A673 (cell line): ENCODE measurements around the gene CDHR2.

Experiments used
- CTCF ChIP-seq: fragments of 300-800, 200-600 bp; sonication (generic); conservative IDR thresholded peaks from 2 replicates; pipeline ENCODE4 v1.5.1; 2017; ENCODE audit warnings: low read depth, mild to moderate bottlenecking, antibody characterized with exemption, low read length, moderate library complexity, mixed read lengths
- EZH2 ChIP-seq: fragments of 200-600 bp; sonication (generic); IDR thresholded peaks from 2 replicates; pipeline ENCODE4 v1.6.1; 2017; ENCODE audit warnings: borderline replicate concordance, low read depth, mild to moderate bottlenecking, mixed read lengths, antibody characterized with exemption, low read length; ENCODE audit not compliant: poor library complexity, severe bottlenecking

DNA sequence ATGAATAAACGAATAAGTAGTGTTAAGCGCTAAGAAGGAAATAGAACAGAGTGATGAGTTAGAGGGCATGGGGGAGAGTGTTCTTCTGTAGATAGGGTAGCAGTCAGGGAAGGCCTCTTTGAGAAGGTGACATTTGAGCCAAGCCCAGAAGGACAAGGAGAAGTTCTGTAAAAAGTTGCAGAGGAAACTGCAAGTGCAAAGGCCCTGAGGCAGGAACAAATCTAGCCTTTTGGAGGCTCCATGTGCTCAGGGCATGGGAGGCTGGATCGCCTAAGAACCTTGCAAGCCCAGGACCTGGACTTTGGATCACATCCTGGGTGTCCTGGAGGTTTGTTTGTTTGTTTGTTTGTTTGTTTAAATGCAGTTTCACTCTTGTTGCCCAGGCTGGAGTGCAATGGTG is 89.3 kb downstream of the CDHR2 start:
- no peak for TF ChIP-seq CTCF
- TF ChIP-seq EZH2 = no peak
